GM21528 (cell line): ENCODE measurements around the gene PPP2R5C.
A peak's percentile ranks its signal among the peaks of the same experiment; 100 is the strongest.
"Not testable (repeated sequence)": the region's sequence is repeated elsewhere in the genome, so short reads cannot be mapped to it uniquely, and the experiment has no call there.

Source experiments
- ATAC-seq: cut with Tn5 transposase; IDR thresholded peaks from one replicate; pipeline ENCODE4 v1.9.1; 2021; ENCODE audit warnings: mild to moderate bottlenecking, moderate library complexity; ENCODE audit not compliant: unreplicated experiment, low FRiP score

PPP2R5C gene

GRCh38 chr14:101749756-101750155 lies 11.8 kb upstream of the PPP2R5C start:
- not testable (repeated sequence) for ATAC-seq

DNA sequence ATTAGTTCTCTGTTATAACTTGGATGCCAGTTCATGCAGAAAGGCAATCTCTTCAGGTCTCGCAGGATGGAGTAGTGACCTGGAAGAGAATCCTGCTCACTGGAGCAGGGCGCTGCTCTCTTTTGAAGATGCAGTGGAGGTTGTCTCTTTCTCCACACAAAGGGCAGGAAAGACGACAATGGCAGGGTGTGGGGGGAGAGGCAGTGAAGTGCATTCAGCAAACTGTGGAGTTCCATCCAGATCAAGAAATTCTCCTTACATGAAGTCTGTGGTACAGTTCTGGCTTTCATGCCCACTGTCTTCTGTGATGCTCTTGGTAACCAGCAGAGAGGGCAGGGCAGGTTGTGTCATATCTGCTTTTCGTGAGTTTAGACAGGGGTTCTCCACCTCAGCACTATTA lies 6.6 kb upstream of the PPP2R5C start:
- no peak for ATAC-seq

DNA sequence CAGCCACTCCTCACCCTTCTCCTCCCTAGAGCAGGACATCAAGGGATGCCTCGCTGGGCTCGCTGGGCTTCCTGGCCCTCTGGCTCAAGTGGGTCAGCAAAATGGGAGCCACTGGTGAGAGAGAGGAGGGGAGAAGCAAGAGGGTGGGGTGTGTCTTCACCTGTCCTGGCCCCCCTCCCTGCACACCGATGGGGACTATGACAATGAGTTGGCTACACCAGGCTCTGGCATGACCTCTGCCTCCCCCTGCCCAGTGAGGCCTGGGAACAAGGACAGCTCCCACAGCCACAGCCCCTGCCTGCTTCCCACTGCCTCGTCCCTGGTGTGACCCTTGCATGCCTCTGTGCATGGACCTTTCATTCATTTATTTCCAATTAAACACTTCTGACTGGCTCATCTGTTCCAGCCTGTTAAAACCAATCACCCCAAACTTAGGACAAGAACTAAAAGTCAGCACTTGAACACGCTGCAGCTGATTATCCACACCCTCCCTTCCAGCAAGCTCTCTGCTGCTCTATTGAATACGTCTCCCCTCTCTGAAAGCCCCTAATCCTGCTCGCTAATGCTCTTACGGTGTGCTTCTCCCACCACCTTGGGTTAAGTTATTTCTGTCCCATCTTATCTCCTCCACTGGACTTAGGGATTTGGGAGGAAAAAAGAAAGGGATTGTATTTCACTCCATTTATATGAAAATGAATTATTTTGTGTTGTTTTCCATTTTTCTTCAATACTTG lies 5.8 kb upstream of the PPP2R5C start:
- no peak for ATAC-seq

DNA sequence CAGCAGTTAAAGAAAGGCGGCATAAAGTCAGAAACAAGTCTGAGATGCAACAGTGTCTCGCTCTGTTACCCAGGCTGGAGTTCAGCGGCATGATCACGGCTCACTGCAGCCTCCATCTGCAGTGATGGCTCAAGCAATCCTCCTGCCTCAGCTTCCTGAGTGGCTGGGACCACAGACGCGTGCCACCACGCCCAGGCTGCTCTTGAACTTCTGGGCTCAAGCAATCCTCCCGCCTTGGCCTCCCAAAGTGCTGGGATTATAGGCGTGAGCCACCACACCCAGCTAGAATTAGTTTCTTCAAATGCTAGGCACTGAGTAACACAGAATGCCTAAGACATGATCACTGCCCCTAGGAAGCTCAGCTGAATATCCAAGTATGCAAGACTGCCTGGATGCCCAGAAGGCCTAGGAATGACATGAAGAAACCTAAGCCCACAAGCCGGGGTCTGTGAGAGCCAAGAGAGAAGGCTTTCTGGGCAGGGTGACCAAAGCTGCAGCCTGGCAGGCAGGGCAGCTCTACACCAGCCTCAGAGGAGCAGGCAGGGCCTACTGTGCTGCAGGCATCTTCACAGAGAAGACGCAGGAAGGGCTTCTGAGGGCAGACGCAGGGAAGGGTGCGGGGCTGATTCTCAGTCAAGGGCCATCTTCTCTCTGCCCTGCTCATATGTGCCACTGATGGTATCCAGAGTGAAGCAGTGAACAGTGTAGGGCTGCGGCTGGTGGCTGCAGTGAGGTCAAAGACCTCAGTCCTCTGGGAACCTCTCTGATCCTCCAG lies 4.3 kb upstream of the PPP2R5C start:
- no peak for ATAC-seq

DNA sequence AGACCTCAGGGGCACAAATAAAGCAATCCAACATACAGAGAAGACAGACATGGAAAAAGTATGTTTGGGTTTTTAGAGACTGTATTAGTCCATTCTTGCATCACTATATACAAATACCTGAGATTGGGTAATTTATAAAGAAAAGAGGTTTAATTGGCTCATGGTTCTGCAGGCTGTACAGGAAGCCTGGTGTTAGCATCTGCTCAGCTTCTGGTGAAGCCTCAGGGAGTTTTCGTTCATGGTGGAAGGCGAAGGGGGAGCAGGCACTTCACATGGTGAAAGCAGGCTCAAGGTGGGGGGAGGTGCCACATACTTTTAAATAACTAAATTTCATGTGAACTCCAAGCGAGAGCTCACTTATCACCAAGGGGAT lies 3.7 kb upstream of the PPP2R5C start:
- no peak for ATAC-seq

GRCh38 chr14:101758913-101759593 lies 2.5 kb upstream of the PPP2R5C start:
- ATAC-seq = no peak

DNA sequence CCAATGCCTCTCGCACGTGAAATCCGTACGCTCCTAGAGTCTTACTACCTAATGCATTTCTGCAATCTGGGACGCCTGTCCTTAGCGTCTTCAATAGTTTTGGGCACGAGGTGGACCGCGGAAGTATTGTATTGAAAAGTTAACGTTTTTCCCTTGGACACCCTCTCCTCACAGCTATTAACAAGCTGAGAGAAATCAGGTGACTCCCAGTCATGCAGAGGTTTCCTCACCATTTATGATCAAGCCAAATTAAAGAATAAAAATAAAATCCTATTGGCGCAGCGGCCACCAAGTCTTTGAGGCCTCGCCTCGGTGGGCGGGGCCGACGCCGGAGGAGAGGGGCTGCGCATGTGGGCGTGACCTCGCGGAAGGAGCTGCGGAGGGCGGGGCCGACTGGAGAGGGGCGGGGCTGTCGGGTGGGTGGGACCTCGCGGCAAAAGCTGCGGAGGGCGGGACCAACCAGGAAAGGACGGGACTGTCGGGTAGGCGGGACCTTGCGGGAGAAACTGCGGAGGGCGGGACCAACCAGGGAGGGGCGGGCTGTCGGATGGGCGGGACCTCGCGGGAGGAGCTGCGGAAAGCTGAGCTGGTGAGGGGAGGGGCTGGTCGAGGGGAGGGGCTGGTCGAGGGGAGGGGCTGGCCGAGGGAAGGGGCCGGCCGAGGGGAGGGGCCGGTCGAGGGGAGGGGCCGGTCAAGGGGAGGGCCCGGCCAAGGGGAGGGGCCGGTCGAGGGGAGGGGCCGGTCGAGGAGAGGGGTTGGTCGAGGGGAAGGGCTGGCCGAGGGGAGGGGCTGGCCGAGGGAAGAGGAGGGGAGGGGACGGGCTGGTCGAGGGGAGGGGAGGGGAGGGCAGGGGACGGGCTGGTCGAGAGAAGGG lies 1.1 kb upstream of the PPP2R5C start:
- peak; percentile 55 for ATAC-seq

- ATAC-seq = peak; percentile 28
Measured at GRCh38 chr14:101761881-101762529, 496 bp downstream of the PPP2R5C start.

DNA sequence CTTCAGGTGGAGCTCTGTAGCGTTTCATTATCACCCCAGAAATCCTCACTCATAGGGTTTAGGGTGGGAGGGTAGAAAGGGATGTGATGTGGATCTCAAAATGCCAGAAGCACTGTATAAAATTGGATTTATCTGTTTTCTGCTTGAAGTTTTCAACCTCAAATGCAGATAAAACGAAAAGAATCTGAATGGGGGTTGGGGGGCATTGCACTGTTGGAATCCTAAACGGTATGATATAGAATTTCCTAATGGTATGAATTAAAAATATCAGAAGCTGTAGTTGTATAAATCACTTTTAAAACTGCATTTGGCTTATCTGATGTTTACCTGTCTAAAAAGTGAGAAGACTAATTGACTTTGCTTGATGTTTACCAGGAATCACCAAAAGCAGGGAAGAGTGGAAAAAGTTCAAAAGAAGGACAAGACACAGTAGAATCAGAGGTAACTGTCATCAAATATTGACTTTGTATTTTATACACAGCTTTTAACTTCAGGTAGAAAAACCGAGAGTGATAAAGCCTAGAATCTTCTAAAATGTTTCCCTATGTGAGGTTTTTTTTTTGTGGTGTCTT lies 1.1 kb downstream of the PPP2R5C start:
- ATAC-seq = no peak

GRCh38 chr14:101763941-101764709 lies 2.6 kb downstream of the PPP2R5C start:
- ATAC-seq = no peak

DNA sequence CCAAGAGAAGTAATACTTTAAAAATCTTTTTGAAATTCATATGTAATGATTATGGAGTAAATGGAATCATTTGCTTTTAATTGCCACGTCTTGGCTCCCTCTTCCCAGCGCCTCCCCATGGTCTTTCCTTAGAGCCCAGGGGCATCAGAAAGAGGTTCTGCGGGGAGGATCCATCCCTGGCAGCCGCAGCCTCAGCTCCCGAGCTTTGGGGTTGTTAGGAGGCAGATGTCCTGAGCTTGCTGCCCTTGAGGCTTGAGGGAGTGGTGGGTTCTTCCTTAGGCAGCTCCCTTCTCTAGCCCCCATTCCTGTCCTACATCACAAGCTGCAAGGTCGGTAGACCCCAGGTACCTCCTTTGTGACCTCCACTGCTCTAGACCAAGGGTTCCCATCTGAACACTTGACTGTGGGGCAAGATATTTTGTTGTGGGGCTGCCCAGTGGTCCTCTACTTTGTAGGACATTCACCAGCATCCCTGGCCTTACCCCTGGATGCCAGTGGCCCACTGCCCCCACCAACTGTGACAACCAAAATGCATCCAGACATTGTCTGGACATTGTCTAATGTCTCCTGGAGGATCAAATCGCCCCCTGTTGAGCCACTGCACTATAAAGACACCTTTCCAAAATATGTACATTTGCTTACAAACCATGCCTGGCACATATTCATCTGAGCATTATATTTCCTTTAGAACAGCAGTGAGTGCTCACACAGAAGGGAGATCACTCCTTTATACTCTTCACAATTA lies 6.3 kb downstream of the PPP2R5C start:
- no peak for ATAC-seq

DNA sequence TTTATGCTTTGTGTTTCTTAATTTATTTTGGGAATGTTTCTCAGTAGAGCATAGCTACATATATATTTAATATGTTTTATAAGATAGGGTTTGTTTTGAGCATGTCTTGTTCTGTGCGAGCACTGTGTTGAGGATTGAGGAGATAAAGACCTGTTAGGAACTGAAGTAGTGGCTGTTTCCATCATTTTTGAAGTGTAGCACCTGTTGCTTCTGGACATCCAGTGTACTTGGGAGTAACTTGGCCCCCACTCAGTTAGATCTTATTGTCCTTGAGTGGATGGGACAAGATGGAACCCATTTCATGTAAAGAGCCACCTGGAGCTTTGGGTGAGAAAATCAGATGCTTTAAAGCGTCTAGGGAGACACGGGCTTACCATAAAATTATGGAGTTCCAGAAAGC lies 8.7 kb downstream of the PPP2R5C start:
- no peak for ATAC-seq

DNA sequence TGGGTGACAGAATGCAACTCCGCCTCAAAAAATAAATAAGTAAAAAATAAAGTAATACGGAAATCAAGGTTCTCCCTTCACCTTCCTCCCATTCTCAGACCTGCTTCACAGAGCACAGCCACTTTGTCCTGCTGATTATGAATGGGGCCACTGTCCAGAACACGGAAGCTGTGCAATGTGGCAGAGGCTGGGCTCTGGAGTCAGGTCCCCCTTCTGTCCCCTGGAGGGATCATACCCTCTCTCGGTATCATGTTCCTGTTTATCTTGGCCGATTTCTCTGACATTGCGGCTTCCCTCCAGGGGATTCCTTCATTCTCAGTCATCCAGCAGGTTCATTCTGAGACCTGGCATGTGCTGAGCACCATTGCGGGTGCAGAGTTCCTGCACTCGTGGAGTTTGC lies 11.3 kb downstream of the PPP2R5C start:
- no peak for ATAC-seq

DNA sequence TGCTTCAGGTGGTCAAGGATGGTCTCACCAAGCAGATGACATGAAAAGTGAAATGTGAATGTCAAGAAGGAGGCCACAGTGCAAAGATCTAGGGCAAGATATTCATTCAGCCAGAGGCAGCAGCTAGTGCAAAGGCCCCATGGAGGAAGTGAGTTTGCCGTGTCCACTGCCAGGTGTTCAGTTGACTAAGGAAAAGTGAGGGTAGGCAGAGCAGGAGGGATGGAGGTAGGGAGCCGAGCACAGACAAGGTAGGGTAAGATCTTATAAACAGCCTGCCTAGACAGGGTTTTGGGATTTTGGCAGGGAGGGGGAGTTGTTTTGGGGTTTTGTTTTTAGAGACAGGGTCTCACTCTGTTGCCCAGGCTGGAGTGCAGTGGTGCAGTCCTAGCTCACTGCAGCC lies 11.9 kb downstream of the PPP2R5C start:
- ATAC-seq = no peak

GRCh38 chr14:101774006-101774795 lies 12.7 kb downstream of the PPP2R5C start:
- no peak for ATAC-seq

GRCh38 chr14:101774814-101775213 lies 13.3 kb downstream of the PPP2R5C start:
- ATAC-seq = no peak

DNA sequence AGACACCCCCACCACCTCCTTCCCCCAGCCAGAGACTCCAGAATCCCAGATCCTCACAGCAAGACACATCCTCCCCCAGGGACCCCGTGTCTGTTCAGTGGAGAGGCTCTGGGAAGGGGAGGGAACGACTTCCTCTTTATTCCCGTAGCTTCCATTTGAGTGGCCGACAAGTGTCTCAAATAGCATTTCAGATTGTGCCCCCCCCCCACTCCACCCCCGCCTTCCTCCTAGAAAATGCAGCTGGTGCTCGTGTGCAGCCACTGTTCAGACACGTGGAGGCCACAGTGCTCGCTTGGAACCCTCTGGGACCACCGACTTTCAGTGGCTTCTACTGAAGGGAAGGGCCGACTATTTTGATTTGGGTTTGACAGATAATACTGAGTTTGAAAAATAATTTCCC lies 14.3 kb downstream of the PPP2R5C start:
- no peak for ATAC-seq

GRCh38 chr14:101776344-101776743 lies 14.8 kb downstream of the PPP2R5C start:
- no peak for ATAC-seq
